SKM-1 (cell line): ENCODE results near the gene POU2AF1.

ENCODE experiments used
- DNase-seq: peaks from one replicate; lab custom pipeline; 2025; ENCODE audit not compliant: unreplicated experiment; lab: John Stamatoyannopoulos, UW

Gene POU2AF1

DNA sequence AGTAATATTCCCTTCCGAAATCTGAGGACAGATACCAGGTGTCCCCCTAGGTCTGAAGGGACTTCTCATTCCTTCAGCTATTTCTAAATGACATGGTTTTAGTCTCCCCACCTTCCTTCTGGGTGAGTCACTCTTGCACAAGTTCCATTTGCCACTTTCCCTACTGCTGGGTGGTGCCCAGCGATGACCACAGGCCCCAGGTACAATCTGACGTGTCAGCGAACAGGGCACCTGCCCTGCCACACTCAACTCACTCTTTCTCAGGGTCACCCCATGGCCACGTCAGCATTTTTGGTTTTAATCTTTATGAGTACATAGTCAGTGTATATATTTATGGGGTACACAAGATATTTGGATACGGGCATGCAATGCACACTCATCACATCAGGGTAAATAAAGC is 17.2 kb downstream of the POU2AF1 start:
- no peak for DNase-seq

DNA sequence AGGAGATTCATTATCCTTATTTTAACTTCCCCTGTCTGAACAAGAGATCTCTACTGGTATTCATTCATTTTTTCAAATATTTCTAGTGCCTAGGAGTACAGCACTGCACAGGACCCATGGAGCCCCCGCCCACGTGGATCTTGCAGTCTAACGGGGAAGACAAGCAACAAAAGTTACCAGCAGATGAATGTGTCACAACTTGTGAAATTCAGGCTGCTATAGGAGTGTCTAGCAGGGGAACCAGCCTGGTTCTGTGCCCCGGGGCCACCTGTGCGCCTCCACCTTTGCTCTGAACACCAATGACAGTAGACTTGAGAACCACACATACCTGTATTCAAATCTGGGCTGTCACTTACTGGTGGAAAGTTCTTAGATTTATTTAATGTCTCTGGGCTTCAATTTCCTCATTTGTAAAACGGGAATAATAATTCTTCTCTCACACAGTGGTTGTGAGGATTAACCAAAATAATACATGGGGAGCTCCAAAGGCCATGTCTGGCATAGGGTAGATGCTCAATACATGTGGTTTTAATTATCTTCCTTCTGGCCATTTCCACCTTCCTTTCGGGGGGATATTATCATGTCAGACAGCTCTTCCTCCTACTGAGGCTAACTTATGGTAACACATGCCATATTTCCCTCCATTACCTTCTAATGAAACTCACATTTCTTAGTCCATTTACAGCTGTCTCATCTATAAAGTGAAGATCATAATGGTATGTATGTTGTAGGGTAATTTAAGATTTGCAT is 17.8 kb downstream of the POU2AF1 start:
- DNase-seq, result no peak

DNA sequence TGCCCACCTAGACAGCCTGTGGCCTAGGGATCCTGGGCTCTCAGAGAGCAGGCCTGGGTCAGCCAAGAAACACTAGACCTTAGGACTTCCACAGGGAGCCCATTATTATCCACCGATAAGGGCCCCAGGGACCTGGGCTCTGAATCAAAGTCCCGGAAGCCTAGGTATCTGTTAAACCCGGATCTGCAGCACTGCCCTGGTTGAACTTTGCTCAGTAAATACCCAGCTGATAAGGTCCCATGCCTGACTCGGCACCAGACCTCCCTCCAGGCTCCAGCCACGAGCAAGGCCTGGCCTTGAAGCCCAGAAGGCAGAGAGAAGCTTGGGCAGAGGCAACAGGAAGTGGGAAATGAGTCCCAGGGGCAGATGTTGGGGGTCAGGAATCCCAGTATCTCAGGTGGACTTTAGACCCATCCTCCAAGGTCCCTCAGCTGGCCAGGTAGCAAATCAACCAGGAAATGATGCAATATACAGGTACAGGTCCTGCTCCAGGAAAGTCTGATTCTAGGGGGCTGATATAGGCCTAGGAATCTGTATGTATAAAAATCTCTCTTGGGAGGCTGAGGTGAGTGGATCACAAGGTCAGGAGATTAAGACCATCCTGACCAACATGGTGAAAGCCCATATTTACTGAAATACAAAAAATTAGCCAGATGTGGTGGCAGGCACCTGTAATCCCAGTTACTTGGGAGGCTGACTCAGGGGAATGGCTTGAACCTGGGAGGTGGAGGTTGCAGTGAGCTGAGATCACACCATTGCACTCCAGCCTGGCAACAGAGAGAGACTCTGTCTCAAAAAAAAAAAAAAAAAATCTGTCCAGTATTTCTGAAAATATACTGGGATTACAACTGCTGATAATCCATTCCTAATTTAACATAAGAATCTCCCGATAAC is 18.7 kb downstream of the POU2AF1 start:
- no peak for DNase-seq

DNA sequence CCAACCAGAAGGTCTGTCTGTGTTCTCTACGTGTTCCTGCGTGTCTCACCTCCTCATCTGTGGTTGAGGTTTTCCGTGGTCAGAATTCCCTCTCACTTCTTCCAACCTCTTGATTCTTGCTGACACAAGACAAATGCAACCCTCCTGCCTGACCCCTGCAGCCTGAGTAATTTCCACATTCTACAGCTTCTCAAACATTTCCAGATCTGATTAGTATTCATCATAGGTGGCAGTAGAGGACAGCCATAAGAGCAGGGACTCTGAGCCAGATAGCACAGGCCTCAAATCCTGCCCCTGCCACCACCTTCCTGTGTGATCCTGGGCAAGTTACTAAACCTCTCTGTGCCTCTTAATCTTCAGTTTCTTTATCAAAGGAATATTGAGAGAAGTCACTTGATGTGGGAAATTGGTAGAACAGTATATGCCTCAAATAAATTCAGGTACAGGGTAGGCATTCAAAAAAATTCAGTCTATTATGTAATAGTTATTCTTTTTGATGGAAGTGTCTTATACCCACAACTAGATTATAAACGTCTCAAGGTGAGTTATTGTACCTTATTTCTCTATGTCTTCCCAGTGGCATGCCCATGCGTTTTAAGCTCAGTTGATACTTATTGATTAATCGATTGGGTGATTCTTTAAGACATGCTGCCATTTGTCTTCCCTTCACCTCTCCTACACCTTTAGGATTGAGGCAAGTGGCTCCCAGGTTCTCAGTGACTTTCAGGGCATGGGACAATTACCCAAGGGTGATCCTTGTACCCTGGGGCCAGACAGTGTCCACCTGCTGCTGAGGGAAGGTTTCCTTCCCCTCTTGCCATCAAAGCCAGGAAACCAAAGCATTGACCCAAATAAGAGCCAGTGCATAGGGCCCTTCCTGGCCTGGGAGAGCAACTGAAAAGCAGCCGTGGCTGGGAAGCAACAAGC is 19.6 kb downstream of the POU2AF1 start:
- no peak for DNase-seq

DNA sequence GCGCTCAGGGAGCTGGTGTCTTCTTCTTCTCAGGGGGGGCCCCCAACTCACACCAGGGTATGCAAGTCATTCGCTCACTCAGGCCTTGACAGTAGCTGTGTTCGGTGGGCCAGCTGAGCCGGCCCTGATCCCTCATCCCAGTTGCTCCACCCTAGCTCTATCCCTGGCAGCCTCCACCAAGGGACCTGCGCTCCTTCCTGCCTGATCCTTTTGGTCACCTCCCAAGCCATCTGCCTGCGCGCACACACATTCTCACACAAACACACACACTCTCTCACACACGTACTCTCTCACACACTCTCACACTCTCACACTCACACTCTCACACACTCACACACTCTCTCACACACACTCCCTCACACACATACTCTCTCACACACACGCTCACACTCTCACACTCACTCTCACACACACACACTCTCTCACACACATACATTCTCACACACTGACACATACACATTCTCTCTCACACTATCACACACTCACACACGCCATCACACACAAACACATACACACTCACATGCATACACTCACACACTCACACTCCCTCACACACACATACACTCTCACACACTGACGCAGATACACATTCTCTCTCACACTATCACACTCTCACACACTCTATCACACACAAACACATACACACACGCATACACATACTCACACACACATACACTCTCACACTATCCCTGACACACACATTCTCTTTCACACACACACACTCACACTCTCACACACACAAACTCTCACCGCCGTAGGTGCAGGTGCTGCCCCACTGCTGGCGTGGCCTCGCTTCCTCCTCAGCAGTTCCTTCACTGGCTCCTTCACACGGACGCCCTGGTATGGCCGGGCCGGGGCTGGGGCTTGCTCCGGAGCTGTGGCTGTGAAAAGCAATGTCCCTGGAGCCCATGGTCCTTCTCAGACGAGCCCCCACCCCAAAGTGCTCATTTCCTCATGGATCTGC is 20.8 kb downstream of the POU2AF1 start:
- no peak for DNase-seq

DNA sequence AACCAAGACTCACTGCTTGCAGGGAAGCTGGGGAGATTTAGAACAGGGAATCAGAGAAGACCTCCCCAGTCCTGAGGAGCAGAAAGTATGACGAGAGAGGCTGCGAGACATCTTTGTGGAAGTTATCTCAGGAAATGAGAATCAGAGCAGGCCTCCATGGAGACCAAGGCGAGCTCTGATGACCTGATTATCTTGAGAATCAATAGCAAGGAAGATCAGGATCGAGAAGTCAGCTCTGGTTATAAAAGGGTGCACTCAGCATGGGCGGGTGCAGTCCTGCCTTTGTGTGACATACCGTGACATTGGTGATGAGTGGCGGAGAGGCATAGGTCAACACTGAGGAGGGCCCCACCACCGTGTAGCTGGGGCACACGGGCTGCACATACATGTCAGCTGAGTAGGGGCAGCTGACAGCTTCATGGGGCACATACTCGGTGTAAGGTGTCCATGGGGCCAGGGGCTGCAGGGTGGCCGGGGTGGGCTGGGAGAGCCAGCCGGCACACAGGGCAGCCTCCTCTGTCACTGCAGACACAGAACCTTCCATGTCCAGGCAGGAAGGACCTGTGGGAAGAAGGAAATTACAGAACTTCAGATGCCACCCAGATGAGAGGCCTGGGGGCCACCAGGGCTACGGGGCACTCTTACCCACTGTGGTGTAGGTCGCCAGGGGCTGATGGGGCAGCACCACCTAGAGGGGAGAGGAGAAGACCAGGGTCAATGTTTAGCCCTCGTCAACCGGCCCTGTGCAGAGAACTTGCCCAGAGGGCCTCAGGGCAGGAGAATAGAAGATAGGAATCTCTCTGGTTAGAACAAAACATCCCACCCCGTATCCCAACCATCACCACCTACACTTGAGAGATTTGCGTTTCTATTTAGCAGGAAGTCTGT is 21.7 kb downstream of the POU2AF1 start:
- DNase-seq, result no peak

DNA sequence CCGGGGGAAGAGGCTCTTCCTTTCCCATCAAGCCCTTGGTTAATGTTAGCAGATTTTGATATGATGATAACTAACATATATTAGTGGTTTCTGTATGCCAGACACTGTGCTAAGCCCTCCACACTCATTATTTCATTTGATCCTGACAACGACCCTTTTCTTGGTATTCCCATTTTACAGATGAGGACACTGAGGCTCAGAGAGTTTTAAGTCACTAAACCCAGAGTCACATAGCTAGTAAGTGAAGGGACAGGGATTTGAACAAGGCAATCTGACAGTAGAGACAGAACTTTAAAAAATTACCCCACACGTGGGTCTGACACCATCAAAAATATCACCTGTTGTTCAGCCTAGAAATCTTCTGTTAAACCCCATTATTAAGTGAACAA is 22.4 kb downstream of the POU2AF1 start:
- no peak for DNase-seq

DNA sequence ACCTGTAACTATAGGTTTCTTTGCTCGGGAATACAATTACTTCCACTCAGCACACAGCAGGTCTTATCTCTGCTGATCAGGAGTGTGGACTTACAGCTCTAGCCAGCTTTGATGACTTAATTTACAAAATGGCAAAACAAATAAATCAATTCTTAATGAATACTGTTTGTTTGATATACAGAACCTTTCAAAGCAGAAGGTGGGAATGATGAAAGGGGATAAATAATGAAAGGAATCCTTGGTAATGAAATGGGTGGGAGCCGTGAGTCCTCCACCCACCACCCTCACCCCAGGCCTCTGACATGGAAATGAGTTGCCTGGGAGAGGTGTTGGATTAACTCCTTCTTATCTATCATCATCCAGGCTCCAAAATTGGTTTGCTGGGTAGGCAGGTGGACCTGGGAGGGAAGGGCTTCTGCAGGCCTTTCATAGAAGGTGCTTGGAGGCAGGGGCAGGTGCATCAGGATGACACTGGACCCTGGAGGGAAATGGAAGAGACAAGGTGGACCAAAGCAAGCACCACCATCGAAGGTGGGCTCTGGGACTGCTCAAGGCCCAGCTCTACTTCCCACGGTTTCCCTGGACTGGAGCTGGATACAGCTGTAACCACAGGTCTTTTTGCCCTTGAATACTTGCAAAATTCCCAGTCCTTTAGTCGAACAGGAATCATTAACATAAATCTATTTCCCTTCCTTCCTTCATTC is 23.0 kb downstream of the POU2AF1 start:
- no peak for DNase-seq

DNA sequence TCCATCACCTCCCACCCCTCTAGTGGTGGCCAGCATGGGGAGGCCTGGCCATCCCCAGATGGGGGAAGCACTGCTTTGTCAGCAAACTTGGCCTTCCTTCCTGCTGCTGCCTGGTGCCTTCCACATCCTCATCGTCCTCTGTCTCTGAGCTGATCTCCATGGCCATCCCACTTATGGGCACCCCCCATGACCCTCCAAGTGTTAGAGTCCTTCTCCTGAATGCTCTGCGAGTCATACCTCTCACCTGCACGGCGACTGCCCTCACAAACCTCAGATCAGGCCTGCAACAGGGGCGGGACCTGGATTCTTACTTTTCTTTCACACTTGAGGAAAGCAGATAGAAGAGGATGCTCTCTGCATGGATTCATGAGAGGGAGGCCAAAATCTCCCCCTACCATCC is 24.0 kb downstream of the POU2AF1 start:
- no peak for DNase-seq

DNA sequence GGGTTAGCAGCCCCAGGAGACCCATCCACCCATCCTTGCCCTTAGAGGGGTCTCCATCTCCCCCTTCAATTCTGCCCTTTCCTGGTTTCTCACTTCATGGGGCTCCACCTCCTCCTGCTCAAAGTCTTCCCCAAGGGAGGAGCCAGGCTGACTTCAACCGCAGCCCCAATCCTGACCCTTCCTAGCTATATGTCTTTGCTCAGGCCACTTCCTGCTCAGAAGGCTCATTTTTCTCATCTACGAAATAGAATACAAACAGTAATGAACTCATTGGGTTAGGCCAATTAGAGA is 24.5 kb downstream of the POU2AF1 start:
- DNase-seq, result no peak

DNA sequence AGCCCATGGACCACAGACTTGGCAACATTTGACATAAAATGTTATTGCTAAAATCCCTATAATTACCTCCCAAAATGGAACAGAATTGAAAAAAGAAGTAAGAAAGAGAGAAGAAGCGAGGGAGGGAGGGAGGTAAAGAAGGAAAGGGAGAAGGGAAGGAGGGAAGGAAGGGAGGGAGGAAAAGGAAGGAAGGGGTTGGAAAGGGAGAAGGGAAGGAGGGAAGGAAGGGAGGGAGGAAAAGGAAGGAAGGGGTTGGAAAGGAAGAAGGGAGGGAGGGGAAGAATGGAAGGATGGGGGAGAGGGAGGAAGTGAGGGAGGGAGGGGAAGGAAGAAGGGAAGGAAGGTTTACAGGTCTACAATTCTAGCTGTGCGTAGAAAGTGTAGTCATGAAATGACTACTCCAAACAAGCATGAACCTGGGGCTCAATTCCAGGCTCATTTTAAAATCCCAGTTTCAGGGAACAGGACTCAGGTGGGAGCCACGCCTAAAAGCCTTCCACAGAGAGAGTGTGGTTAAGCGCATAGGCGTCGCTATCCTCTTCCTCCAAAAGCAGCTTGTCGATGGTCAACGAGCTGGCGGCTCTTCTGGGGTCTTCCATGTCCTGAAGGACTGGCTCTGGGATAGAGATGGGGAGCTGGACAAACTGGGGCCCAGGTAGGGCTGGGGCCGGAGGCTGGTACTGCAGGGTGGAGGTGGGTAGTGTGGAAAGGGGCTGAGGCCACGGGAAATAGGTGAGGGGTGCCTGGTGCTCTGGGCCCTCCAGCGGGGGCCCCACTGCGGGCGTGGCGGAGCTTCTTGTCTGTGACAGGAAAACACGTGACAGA is 25.1 kb downstream of the POU2AF1 start:
- DNase-seq, result no peak

DNA sequence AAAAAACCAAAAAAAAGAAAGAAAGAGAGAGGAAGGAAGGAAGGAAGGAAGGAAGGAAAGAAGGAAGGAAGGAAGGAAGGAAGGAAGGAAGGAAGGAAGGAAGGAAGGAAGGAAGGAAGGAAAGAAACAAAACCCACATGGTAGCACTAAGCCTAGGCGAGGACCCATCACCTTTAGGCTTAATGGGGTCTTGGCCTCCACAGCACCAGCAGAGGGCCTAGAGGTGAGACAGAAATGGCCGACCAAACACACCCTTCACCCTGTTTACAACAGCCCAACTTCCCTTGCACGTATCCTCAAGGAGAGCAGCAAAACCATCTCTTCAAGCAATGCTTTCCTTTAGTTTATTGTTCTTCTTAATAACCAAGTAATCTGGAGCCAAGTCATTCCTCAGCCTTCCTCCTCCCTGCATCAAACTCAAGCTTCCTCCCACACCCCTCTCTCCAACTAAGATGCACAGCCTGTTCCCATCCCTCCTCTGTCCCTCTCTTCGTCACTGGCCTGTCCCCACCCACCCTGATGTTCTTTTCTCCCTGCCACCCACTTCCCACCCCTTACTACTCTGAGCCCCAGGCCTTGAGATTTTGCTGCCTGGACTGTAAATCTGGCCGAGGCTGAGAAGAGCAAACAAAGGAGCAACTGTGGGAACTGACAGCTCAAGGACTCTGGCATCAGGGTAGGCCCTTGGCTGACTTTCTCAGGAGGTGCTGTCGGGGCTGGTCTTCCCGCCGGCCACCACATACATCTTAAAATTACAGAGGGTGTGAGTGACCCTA is 26.0 kb downstream of the POU2AF1 start:
- no peak for DNase-seq

DNA sequence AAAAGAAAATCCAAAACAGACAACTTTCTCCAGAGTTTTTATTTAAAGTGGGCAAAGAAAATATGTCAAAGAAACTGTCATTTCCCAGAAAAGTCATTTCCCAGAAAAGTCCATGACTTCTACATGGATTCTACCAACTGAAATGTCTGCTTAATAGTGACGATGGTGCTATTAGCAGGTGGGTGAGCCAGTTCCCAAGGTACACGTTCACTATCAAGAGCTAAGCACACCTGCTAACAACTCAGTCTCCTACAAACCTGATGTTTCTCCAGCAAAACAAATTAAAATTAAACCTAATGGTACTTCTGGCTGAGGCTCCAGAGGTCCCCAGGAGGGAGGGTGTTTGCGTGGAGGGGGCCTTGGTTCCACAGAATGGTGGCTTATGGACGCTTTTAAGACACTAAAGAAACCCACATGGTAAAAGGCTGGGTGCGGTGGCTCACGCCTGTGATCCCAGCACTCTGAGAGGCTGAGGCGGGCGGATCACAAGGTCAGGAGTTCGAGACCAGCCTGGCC is 26.8 kb downstream of the POU2AF1 start:
- no peak for DNase-seq

DNA sequence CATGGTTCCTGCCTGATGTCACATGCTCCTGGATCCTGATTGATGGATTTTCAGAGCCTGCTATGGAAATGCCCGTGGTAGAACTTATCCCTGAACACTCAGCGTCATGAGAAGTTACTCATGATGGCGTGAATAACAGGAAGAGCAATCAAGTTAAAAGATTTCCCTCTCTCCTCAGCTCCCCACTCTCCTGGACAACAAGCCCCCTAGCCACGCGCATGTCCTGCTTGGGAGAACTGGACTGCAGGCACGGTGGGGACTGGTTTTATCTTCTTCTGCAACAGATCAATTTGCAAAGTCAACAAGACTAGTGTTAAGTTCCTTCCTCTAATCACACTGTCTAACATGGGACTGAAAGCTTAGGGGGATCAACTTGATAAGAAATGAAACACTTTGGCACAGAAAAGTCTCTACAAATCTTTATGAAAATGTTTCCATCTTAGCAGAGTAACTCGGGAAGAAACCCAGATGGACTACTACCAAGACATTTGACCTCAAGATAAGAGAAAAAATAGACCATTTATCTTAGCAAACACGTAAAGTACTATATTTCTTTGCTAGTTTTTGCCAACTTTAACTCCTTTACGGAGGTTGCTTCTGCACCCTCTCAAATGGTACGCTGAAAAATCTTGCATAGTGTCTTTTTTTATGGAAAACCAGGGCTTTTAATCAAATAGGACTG is 27.6 kb downstream of the POU2AF1 start:
- DNase-seq, result no peak

DNA sequence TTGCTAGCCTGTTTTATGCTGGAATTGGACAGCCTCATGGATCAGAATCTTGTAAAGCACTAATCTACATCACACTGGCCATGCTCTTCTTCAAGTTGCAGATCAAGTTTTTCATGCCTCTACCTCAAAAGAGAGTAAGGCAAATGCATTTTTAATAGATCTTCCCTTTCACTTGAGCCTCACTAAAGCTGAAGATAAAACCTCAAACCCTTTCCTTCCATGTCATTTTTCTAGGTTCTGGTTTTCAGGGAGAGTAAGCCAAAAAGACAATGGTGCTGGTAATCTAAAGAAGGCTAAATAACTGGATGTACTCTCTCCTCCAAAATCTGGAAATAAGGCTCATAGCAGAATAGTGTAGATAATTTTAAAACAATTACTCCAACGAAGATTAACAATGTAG is 28.3 kb downstream of the POU2AF1 start:
- no peak for DNase-seq

DNA sequence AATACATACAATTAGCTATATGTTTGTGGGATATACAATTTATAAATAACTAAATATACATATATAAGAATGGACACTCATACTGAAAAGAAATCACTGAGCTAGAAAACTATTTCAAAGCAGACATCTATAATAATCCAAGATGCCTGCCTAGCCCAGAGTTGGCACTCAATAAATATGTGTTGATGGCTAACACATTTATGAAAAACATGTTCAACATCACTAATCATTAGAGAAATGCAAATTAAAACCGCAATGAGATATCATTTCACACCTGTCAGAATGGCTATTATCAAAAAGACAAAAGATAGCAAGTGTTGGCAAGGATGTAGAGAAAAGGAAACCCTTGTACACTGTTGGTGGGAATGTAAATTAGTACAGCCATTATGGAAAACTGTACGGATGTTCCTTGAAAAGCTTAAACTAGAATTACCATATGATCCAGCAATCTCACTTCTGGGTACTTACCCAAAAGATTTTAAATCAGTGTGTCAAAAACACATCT is 29.8 kb downstream of the POU2AF1 start:
- no peak for DNase-seq
